Amniotic epithelial cell (primary cell): Measurements from ENCODE around the gene MSI2.

Experiments
- DNase-seq: peaks from one replicate; pipeline ENCODE4 v3.0.0-alpha.2; 2010; ENCODE audit warnings: low read depth

The MSI2 gene

GRCh38 chr17:57506774-57507127, 250.4 kb downstream of the MSI2 start:
- no peak for DNase-seq

- no peak for DNase-seq
These were observed 251.5 kb downstream of the MSI2 start for GRCh38 chr17:57507828-57508227.

GRCh38 chr17:57508671-57509070, 252.3 kb downstream of the MSI2 start:
- no peak for DNase-seq

- no peak for DNase-seq
These were observed 255.3 kb downstream of the MSI2 start for GRCh38 chr17:57511475-57512123.

- DNase-seq = no peak
These were observed 255.9 kb downstream of the MSI2 start for GRCh38 chr17:57512258-57512657.

- DNase-seq = no peak
These were observed 256.4 kb downstream of the MSI2 start for GRCh38 chr17:57512691-57513090.

- peak; percentile 43 for DNase-seq
These were observed 257.2 kb downstream of the MSI2 start for GRCh38 chr17:57513569-57513968.

GRCh38 chr17:57514614-57515013, 258.3 kb downstream of the MSI2 start:
- no peak for DNase-seq

GRCh38 chr17:57515662-57516211, 259.4 kb downstream of the MSI2 start:
- no peak for DNase-seq

- no peak for DNase-seq
These were observed 260.2 kb downstream of the MSI2 start for GRCh38 chr17:57516290-57517230.

- DNase-seq = no peak
These were observed 260.9 kb downstream of the MSI2 start for GRCh38 chr17:57517273-57517631.

GRCh38 chr17:57517632-57518456, 261.5 kb downstream of the MSI2 start:
- DNase-seq = no peak

GRCh38 chr17:57518587-57519581, 262.6 kb downstream of the MSI2 start:
- DNase-seq = peak; percentile 87

GRCh38 chr17:57519800-57520199, 263.5 kb downstream of the MSI2 start:
- no peak for DNase-seq

- peak; percentile 39 for DNase-seq
These were observed 265.3 kb downstream of the MSI2 start for GRCh38 chr17:57521606-57522005.

- peak; percentile 55 for DNase-seq
These were observed 266.0 kb downstream of the MSI2 start for GRCh38 chr17:57522042-57523005.

- DNase-seq = peak; percentile 60
These were observed 267.8 kb downstream of the MSI2 start for GRCh38 chr17:57523926-57524632.

GRCh38 chr17:57524839-57525568, 268.7 kb downstream of the MSI2 start:
- DNase-seq = no peak
